Measurements from ENCODE around the gene GGACT.

The GGACT gene

GRCh38 chr13:100521851-100522617 lies 66.6 kb downstream of the GGACT start:
- no peaks in the 10 kb centered on the region for H3K79me2 ChIP-seq (ENCODE audit: insufficient read depth, low read length)
- H3K4me3 ChIP-seq (ENCODE audit: low read depth in 1 of 2, low read length in 2 of 2): no peak overlapping the region
- no peak overlapping the region for H3K27ac ChIP-seq (ENCODE audit: low read length)
- DNase-seq (no peak), ATAC-seq (ENCODE audit: insufficient read depth, low read depth) (no peak)
- TF ChIP-seq, protein P1, sequence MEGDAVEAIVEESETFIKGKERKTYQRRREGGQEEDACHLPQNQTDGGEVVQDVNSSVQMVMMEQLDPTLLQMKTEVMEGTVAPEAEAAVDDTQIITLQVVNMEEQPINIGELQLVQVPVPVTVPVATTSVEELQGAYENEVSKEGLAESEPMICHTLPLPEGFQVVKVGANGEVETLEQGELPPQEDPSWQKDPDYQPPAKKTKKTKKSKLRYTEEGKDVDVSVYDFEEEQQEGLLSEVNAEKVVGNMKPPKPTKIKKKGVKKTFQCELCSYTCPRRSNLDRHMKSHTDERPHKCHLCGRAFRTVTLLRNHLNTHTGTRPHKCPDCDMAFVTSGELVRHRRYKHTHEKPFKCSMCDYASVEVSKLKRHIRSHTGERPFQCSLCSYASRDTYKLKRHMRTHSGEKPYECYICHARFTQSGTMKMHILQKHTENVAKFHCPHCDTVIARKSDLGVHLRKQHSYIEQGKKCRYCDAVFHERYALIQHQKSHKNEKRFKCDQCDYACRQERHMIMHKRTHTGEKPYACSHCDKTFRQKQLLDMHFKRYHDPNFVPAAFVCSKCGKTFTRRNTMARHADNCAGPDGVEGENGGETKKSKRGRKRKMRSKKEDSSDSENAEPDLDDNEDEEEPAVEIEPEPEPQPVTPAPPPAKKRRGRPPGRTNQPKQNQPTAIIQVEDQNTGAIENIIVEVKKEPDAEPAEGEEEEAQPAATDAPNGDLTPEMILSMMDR (IDR thresholded peaks at IDR 0.05; ENCODE audit: borderline replicate concordance, extremely low read depth, low read length, poor library complexity, severe bottlenecking): no peak
- no peak for TF ChIP-seq EZH2 (IDR thresholded peaks at IDR 0.05; ENCODE audit: borderline replicate concordance, low read depth, low read length, severe bottlenecking)
- H4K20me1 ChIP-seq (ENCODE audit: insufficient read depth, low read length): no peaks in the 10 kb centered on the region
- H3K4me2 ChIP-seq (ENCODE audit: insufficient read depth, low read length): no peak overlapping the region
- H2AFZ ChIP-seq (ENCODE audit: low read depth, low read length): no peak overlapping the region
- no peaks in the 10 kb centered on the region for H3K27me3 ChIP-seq (ENCODE audit: insufficient read depth, low read length, poor library complexity)
- no peaks in the 10 kb centered on the region for H3K4me1 ChIP-seq (ENCODE audit: insufficient read depth, low read length)
- H3K9me3 ChIP-seq (ENCODE audit: insufficient read depth, low read length, severe bottlenecking): no peaks in the 10 kb centered on the region
- H3K9ac ChIP-seq (ENCODE audit: low read depth, low read length): no peak overlapping the region
- H3K36me3 ChIP-seq (ENCODE audit: insufficient read depth, low read length): no peaks in the 10 kb centered on the region

- Histone ChIP-seq H3K27ac (ENCODE audit: low read length) (no peak overlapping the region), H4K20me1 (ENCODE audit: insufficient read depth, low read length) (no peaks in the 10 kb centered on the region), H3K27me3 (ENCODE audit: insufficient read depth, low read length, poor library complexity) (no peaks in the 10 kb centered on the region), H3K4me2 (ENCODE audit: insufficient read depth, low read length) (no peak overlapping the region), H3K4me1 (ENCODE audit: insufficient read depth, low read length) (no peaks in the 10 kb centered on the region), H3K4me3 (ENCODE audit: low read depth in 1 of 2, low read length in 2 of 2) (no peak overlapping the region), H3K36me3 (ENCODE audit: insufficient read depth, low read length) (no peaks in the 10 kb centered on the region), H3K79me2 (ENCODE audit: insufficient read depth, low read length) (no peaks in the 10 kb centered on the region), H3K9ac (ENCODE audit: low read depth, low read length) (no peak overlapping the region), H3K9me3 (ENCODE audit: insufficient read depth, low read length, severe bottlenecking) (no peaks in the 10 kb centered on the region), H2AFZ (ENCODE audit: low read depth, low read length) (no peak overlapping the region)
- ATAC-seq (ENCODE audit: insufficient read depth, low read depth) (no peak), DNase-seq (no peak)
- TF ChIP-seq, protein P1 (IDR thresholded peaks at IDR 0.05; ENCODE audit: borderline replicate concordance, extremely low read depth, low read length, poor library complexity, severe bottlenecking): no peak
- no peak for TF ChIP-seq EZH2 (IDR thresholded peaks at IDR 0.05; ENCODE audit: borderline replicate concordance, low read depth, low read length, severe bottlenecking)
Observed at GRCh38 chr13:100520936-100521850, 67.4 kb downstream of the GGACT start.

- no peak for ATAC-seq (ENCODE audit: insufficient read depth, low read depth)
- no peaks in the 10 kb centered on the region for H3K79me2 ChIP-seq (ENCODE audit: insufficient read depth, low read length)
Observed at GRCh38 chr13:100519626-100520025, 69.0 kb downstream of the GGACT start.

More at GRCh38 chr13:100519626-100520025, 69.0 kb downstream of the GGACT start:
- H4K20me1 ChIP-seq (ENCODE audit: insufficient read depth, low read length): no peaks in the 10 kb centered on the region
- no peak overlapping the region for H2AFZ ChIP-seq (ENCODE audit: low read depth, low read length)
- no peaks in the 10 kb centered on the region for H3K9me3 ChIP-seq (ENCODE audit: insufficient read depth, low read length, severe bottlenecking)
- no peak overlapping the region for H3K4me3 ChIP-seq (ENCODE audit: low read depth in 1 of 2, low read length in 2 of 2)
- TF ChIP-seq EZH2 (IDR thresholded peaks at IDR 0.05; ENCODE audit: borderline replicate concordance, low read depth, low read length, severe bottlenecking): no peak
- H3K36me3 ChIP-seq (ENCODE audit: insufficient read depth, low read length): no peaks in the 10 kb centered on the region
- no peak for DNase-seq
- H3K27ac ChIP-seq (ENCODE audit: low read length): no peak overlapping the region
- no peaks in the 10 kb centered on the region for H3K4me1 ChIP-seq (ENCODE audit: insufficient read depth, low read length)
- no peaks in the 10 kb centered on the region for H3K27me3 ChIP-seq (ENCODE audit: insufficient read depth, low read length, poor library complexity)
- H3K9ac ChIP-seq (ENCODE audit: low read depth, low read length): no peak overlapping the region
- H3K4me2 ChIP-seq (ENCODE audit: insufficient read depth, low read length): no peak overlapping the region
